ENCODE data around the gene CSMD2. TPM values are rescaled to one million over a fixed set of nuclear protein-coding genes. Genes with fewer than 3 reads are reported as not detected.

The CSMD2 gene
- polyA plus RNA-seq, 1 of the 3 experiments (the other 2 are of a cell fraction) = not detected

- Histone ChIP-seq H3K36me3 (replicated peaks in 1 of 2; ENCODE audit: control insufficient read depth in 1 of 2, insufficient read depth in 2 of 2, low read length in 1 of 2) (no peaks in the 10 kb centered on the region), H4K20me1 (ENCODE audit: insufficient read depth) (no peaks in the 10 kb centered on the region), H3F3A (replicated peaks; ENCODE audit: insufficient read depth) (no peaks in the 10 kb centered on the region), H3K27me3 (ENCODE audit: insufficient read depth) (no peaks in the 10 kb centered on the region), H3K4me2 (no peak overlapping the region), H3K4me3 (ENCODE audit: low read depth in 2 of 2, low read length in 1 of 2) (no peak overlapping the region), H3K9me2 (no peaks in the 10 kb centered on the region), H3K79me2 (ENCODE audit: insufficient read depth) (no peaks in the 10 kb centered on the region), H2AFZ (ENCODE audit: low read depth) (no peak overlapping the region), H3K9me3 (no peaks in the 10 kb centered on the region), H3K9ac (no peak overlapping the region), H3K4me1 (ENCODE audit: control insufficient read depth in 1 of 2, insufficient read depth in 2 of 2, low read depth in 1 of 2, low read length in 1 of 2) (no peaks in the 10 kb centered on the region; a peak in 1 of 4 replicates), H3K27ac (ENCODE audit: low read depth in 2 of 2, low read length in 1 of 2) (no peak overlapping the region)
- TF ChIP-seq JUND (IDR thresholded peaks at IDR 0.05) = no peak
- TF ChIP-seq TAF1 (IDR thresholded peaks at IDR 0.05; ENCODE audit: borderline replicate concordance, low read depth, low read length) = no peak
- no peak for TF ChIP-seq ZBTB33 (IDR thresholded peaks at IDR 0.05; ENCODE audit: borderline replicate concordance, low read depth)
- no peak for TF ChIP-seq SMC3 (IDR thresholded peaks at IDR 0.05; ENCODE audit: low read depth, low read length)
- TF ChIP-seq MEF2A (IDR thresholded peaks at IDR 0.05; ENCODE audit: borderline replicate concordance, low read depth) = no peak
- DNase-seq = no peak
- ChIA-PET CTCF (no interaction called here), POLR2A (no interaction called here)
- WGBS (ENCODE audit: low lambda C conversion rate) = 74% methylated on average over 23 of the region's 27 CpGs
Observed at GRCh38 chr1:33519240-33519884, 645.7 kb downstream of the CSMD2 start.

- CTCF ChIA-PET = interaction anchor here (1.3 kb wide), 1 partner anchor 56 kb away, joined by 3 read pairs; no protein-coding TSS in a partner anchor
- Histone ChIP-seq H2AFZ (ENCODE audit: low read depth) (no peak overlapping the region), H4K20me1 (ENCODE audit: insufficient read depth) (no peaks in the 10 kb centered on the region), H3K9me3 (no peaks in the 10 kb centered on the region), H3K9me2 (no peaks in the 10 kb centered on the region), H3F3A (replicated peaks; ENCODE audit: insufficient read depth) (no peaks in the 10 kb centered on the region), H3K79me2 (ENCODE audit: insufficient read depth) (no peaks in the 10 kb centered on the region), H3K27me3 (ENCODE audit: insufficient read depth) (no peaks in the 10 kb centered on the region), H3K9ac (no peak overlapping the region), H3K4me3 (ENCODE audit: low read depth in 2 of 2, low read length in 1 of 2) (no peak overlapping the region), H3K27ac (ENCODE audit: low read depth in 2 of 2, low read length in 1 of 2) (no peak overlapping the region), H3K36me3 (replicated peaks in 1 of 2; ENCODE audit: control insufficient read depth in 1 of 2, insufficient read depth in 2 of 2, low read length in 1 of 2) (no peaks in the 10 kb centered on the region), H3K4me2 (no peak overlapping the region), H3K4me1 (ENCODE audit: control insufficient read depth in 1 of 2, insufficient read depth in 2 of 2, low read depth in 1 of 2, low read length in 1 of 2) (no peaks in the 10 kb centered on the region; a peak in 1 of 4 replicates)
- DNase-seq = no peak
- POLR2A ChIA-PET = no interaction called here
- WGBS (ENCODE audit: low lambda C conversion rate) = 56% methylated on average over 8 of the region's 12 CpGs
- TF ChIP-seq MXI1 (IDR thresholded peaks at IDR 0.05; ENCODE audit: low read depth, low read length) (no peak), MAX (IDR thresholded peaks at IDR 0.05; ENCODE audit: low read depth) (no peak), EZH2phosphoT487 (IDR thresholded peaks at IDR 0.05; ENCODE audit: borderline replicate concordance, low read depth) (no peak), MEF2A (IDR thresholded peaks at IDR 0.05; ENCODE audit: borderline replicate concordance, low read depth) (no peak), FOXM1 (IDR thresholded peaks at IDR 0.05; ENCODE audit: low read depth) (no peak), PBX3 (IDR thresholded peaks at IDR 0.05) (no peak), IRF3 (IDR thresholded peaks at IDR 0.05; ENCODE audit: low read depth, low read length) (no peak)
Observed at GRCh38 chr1:33517596-33518250, 647.3 kb downstream of the CSMD2 start.
